PC-9 (cell line): ENCODE measurements around the gene ADAMTS3. TPM values are rescaled to one million over a fixed set of nuclear protein-coding genes. Genes with fewer than 3 reads are reported as not detected.

Experiments
- BruUV-seq: library from RNA; stranded (reverse); fragments of 400-500 nt; replicated peaks from 2 replicates; lab custom pipeline; 2021; lab: Mats Ljungman, UMichigan
- CTCF ChIA-PET: fragments of 300-600 bp; sonication (Branson Sonifier 250); formaldehyde crosslinking; loops from one replicate; lab custom pipeline; 2022; ENCODE audit warnings: antibody characterized with exemption; lab: Charles Lee
- POLR2A ChIA-PET: fragments of 300-600 bp; sonication (Branson Sonifier 250); formaldehyde crosslinking; loops from one replicate; lab custom pipeline; 2022; ENCODE audit warnings: antibody characterized with exemption; ENCODE audit not compliant: unreplicated experiment; lab: Charles Lee
- DNase-seq, 2 experiments: peaks; one replicate each; pipeline versions ENCODE4 v3.0.0 to v3.0.0-alpha.2; 2015 to 2022; ENCODE audit warnings: mixed read lengths in 1 of 2
- H2AFZ ChIP-seq: fragments of 200-600 bp; sonication (generic); 2 replicates; pipeline ENCODE4 v1.8.1; 2017; ENCODE audit warnings: antibody characterized with exemption
- H3F3A ChIP-seq: fragments of 200-600 bp; sonication (generic); 2 replicates; pipeline ENCODE4 v1.8.1; 2017; ENCODE audit warnings: antibody characterized with exemption, mild to moderate bottlenecking, low read depth; ENCODE audit not compliant: insufficient read depth
- H3K27ac ChIP-seq: fragments of 200-600 bp; sonication (generic); 2 replicates; pipeline ENCODE4 v1.6.1; 2016; ENCODE audit warnings: mixed run types
- H3K27me3 ChIP-seq: fragments of 200-600 bp; sonication (generic); 2 replicates; pipeline ENCODE4 v1.6.1; 2016; ENCODE audit warnings: low read depth, mixed run types; ENCODE audit not compliant: insufficient read depth
- H3K36me3 ChIP-seq: fragments of 200-600 bp; sonication (generic); 2 replicates; pipeline ENCODE4 v1.6.1; 2016; ENCODE audit warnings: low read depth, mixed run types
- H3K4me1 ChIP-seq: fragments of 200-600 bp; sonication (generic); replicated peaks from 2 replicates; pipeline ENCODE4 v1.6.1; 2016; ENCODE audit warnings: mixed run types; ENCODE audit not compliant: insufficient read depth
- H3K4me2 ChIP-seq: fragments of 200-600 bp; sonication (generic); 2 replicates; pipeline ENCODE4 v1.6.1; 2017; ENCODE audit warnings: mixed run types
- H3K4me3 ChIP-seq: fragments of 200-600 bp; sonication (generic); 2 replicates; pipeline ENCODE4 v1.6.1; 2016; ENCODE audit warnings: mixed run types
- H3K79me2 ChIP-seq: fragments of 200-600 bp; sonication (generic); 2 replicates; pipeline ENCODE4 v1.6.1; 2017; ENCODE audit warnings: low read depth, mixed run types
- H3K9me2 ChIP-seq: fragments of 200-600 bp; sonication (generic); 2 replicates; pipeline ENCODE4 v1.8.1; 2017; ENCODE audit warnings: mild to moderate bottlenecking; ENCODE audit not compliant: insufficient read depth
- H3K9me3 ChIP-seq: fragments of 200-600 bp; sonication (generic); 2 replicates; pipeline ENCODE4 v1.8.1; 2016; ENCODE audit warnings: low read depth; ENCODE audit not compliant: insufficient read depth
- H4K20me1 ChIP-seq: fragments of 200-600 bp; sonication (generic); 2 replicates; pipeline ENCODE4 v1.8.1; 2017; ENCODE audit not compliant: insufficient read depth
- EZH2 ChIP-seq: fragments of 200-600 bp; sonication (generic); IDR thresholded peaks from 2 replicates; pipeline ENCODE4 v1.8.0; 2017; ENCODE audit warnings: antibody characterized with exemption, low read depth
- intact Hi-C: fragments of 100-400 bp; cut with micrococcal nuclease; formaldehyde crosslinking; loops from one replicate; pipeline ENCODE4 v1.10.0; 2022; ENCODE audit not compliant: unreplicated experiment
- total RNA-seq: library from RNA; stranded (reverse); gene quantifications from 2 replicates; pipeline ENCODE4 v1.2.3, GENCODE V29; 2021
- TF ChIP-seq, protein P1 (sequence below): fragments of 200-600 bp; sonication (generic); conservative IDR thresholded peaks from 2 replicates; pipeline ENCODE4 v1.6.1; 2017; ENCODE audit warnings: mixed run types, antibody characterized with exemption, mild to moderate bottlenecking, moderate library complexity

The ADAMTS3 gene
- total RNA-seq, 1 experiment from 2014 or later: 0.76 TPM

DNA sequence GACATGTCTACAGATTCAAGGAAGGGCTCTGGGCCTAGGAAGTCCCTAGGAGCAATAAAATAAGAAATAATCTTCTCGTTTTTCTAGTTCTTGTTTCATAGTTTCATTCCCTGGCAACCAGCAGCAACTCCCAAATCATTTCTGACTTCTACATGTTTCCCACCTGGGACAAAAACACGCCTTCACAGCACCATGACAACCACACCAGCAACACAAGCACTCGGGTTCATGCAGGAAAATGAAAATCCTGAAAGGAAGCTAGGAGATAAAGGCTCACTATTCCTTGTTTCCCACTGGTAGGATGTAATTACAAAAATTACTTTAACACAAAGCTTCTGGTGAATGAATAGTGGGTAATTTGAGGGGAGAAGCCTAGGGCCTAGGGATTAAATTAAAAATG lies 158.9 kb downstream of the ADAMTS3 start:
- no peaks in the 10 kb centered on the region for H3K9me2 ChIP-seq
- no peak for DNase-seq
- ChIA-PET CTCF (no interaction called here), POLR2A (no interaction called here)
- no peaks in the 10 kb centered on the region for H3K36me3 ChIP-seq
- no peaks in the 10 kb centered on the region for H3F3A ChIP-seq
- no peak overlapping the region for H3K27ac ChIP-seq
- no peak overlapping the region for H3K4me2 ChIP-seq
- H3K4me3 ChIP-seq: no peak overlapping the region
- intact Hi-C loops: no loop called here
- no peaks in the 10 kb centered on the region for H3K27me3 ChIP-seq
- TF ChIP-seq, protein P1, sequence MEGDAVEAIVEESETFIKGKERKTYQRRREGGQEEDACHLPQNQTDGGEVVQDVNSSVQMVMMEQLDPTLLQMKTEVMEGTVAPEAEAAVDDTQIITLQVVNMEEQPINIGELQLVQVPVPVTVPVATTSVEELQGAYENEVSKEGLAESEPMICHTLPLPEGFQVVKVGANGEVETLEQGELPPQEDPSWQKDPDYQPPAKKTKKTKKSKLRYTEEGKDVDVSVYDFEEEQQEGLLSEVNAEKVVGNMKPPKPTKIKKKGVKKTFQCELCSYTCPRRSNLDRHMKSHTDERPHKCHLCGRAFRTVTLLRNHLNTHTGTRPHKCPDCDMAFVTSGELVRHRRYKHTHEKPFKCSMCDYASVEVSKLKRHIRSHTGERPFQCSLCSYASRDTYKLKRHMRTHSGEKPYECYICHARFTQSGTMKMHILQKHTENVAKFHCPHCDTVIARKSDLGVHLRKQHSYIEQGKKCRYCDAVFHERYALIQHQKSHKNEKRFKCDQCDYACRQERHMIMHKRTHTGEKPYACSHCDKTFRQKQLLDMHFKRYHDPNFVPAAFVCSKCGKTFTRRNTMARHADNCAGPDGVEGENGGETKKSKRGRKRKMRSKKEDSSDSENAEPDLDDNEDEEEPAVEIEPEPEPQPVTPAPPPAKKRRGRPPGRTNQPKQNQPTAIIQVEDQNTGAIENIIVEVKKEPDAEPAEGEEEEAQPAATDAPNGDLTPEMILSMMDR: no peak
- no peak for TF ChIP-seq EZH2
- no peaks in the 10 kb centered on the region for H3K4me1 ChIP-seq
- no peak overlapping the region for H2AFZ ChIP-seq
- H4K20me1 ChIP-seq: no peaks in the 10 kb centered on the region
- no TSS peak for BruUV-seq
- H3K79me2 ChIP-seq: no peaks in the 10 kb centered on the region
- H3K9me3 ChIP-seq: no peaks in the 10 kb centered on the region

GRCh38 chr4:72408568-72408967 lies 160.5 kb downstream of the ADAMTS3 start:
- ChIA-PET POLR2A (no interaction called here), CTCF (no interaction called here)
- no peak for DNase-seq
- H3K4me1 ChIP-seq: no peaks in the 10 kb centered on the region
- no TSS peak for BruUV-seq
- H4K20me1 ChIP-seq: no peaks in the 10 kb centered on the region
- no peaks in the 10 kb centered on the region for H3K27me3 ChIP-seq
- H3K4me2 ChIP-seq: no peak overlapping the region
- no peak overlapping the region for H2AFZ ChIP-seq
- no peaks in the 10 kb centered on the region for H3F3A ChIP-seq
- intact Hi-C loops: no loop called here
- H3K9me2 ChIP-seq: no peaks in the 10 kb centered on the region
- H3K9me3 ChIP-seq: no peaks in the 10 kb centered on the region
- H3K79me2 ChIP-seq: no peaks in the 10 kb centered on the region
- no peak overlapping the region for H3K4me3 ChIP-seq
- no peak overlapping the region for H3K27ac ChIP-seq
- no peaks in the 10 kb centered on the region for H3K36me3 ChIP-seq
- TF ChIP-seq, protein P1: no peak
- no peak for TF ChIP-seq EZH2

DNA sequence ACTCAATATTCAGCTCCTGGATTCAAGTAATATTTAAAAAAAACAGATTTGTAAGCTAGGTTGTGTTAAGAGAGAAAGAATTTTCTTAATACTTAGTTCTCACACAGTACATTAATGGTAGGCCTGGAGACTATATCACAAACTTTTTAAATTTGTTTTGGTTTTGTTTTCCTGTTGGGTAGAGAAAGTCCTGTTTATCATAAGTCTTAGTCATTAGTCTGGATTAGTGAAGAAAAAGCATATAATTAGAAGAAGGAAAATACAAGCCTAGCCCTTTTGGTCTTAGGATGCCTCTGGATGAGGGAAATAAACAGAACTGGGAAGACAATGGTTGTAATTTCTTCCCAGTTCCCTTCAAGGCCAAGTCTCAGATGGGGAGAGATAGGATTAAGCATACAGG lies 163.6 kb downstream of the ADAMTS3 start:
- intact Hi-C loops: no loop called here
- BruUV-seq: no TSS peak
- Histone ChIP-seq H2AFZ (no peak overlapping the region), H3K4me3 (no peak overlapping the region), H3K9me3 (no peaks in the 10 kb centered on the region), H3F3A (no peaks in the 10 kb centered on the region), H3K4me1 (no peaks in the 10 kb centered on the region), H3K79me2 (no peaks in the 10 kb centered on the region), H3K36me3 (no peaks in the 10 kb centered on the region), H3K27ac (no peak overlapping the region), H3K9me2 (no peaks in the 10 kb centered on the region; the same call in 1 of the 2 replicates), H4K20me1 (no peaks in the 10 kb centered on the region), H3K4me2 (no peak overlapping the region), H3K27me3 (no peaks in the 10 kb centered on the region)
- TF ChIP-seq, protein P1: no peak
- TF ChIP-seq EZH2: no peak
- DNase-seq: no peak
- ChIA-PET CTCF (no interaction called here), POLR2A (no interaction called here)
